ENCODE measurements around the gene DOK7. TPM values are rescaled to one million over a fixed set of nuclear protein-coding genes. Genes with fewer than 3 reads are reported as not detected.

Gene DOK7
- total RNA-seq, 1 experiment from 2014 or later: 0.26 TPM

DNA sequence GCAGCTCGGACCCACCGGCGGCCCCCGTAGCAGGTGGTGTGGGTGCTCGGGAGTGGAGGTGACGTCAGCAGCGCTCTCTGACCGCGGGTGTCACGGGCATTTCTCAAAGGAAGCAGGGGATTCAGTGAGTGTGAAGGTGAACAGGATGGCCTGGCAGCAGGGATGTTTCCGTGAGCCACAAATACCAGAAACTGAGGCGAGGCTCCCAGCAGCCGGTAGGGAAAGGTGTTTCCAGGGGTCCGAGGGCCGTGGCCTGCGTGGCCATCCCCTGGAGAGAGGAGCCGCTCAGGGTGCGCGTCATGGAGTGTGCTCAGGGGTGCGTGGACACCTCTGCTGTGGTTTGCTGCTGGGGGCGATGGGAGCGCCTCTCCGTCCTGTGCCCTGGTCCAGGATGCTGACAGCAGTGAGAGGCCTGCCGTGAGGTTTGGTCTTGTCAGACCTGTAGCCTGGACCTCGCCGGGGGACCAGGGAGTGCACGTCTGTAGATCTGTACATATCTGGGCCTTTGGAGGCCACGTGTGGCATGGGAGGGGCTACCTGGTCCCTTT is 31.6 kb upstream of the DOK7 start:
- Mint-ChIP-seq H3K4me1 (peaks cover 2 to 13% of the 10 kb centered on the region in 2 experiments; a peak in 3 of 4 replicates), H3K27me3 (ENCODE audit: low read depth) (no peaks in the 10 kb centered on the region), H3K27ac (no peak overlapping the region; a peak in 1 of 7 replicates), H3K4me3 (no peak overlapping the region), H3K9me3 (no peaks in the 10 kb centered on the region), H3K36me3 (ENCODE audit: insufficient read depth in 1 of 3, low read depth in 3 of 3) (peaks cover 3 to 8% (median 6%) of the 10 kb centered on the region in 3 experiments; a peak in 4 of 7 replicates)
- Histone ChIP-seq H3K4ac (ENCODE audit: low read depth, low read length) (no peak overlapping the region), H3K4me1 (ENCODE audit: insufficient read depth, low read length) (no peaks in the 10 kb centered on the region), H3K4me2 (ENCODE audit: insufficient read depth, insufficient read length, low read length) (no peak overlapping the region), H3K56ac (ENCODE audit: insufficient read length, low read depth, low read length) (no peak overlapping the region), H3K27me3 (ENCODE audit: insufficient read depth, low read length) (no peaks in the 10 kb centered on the region), H3K18ac (ENCODE audit: insufficient read length, low read depth, low read length) (no peak overlapping the region), H2AFZ (ENCODE audit: low read length) (no peak overlapping the region), H3T11ph (ENCODE audit: low read length) (no peak overlapping the region), H4K8ac (replicated peaks; ENCODE audit: insufficient read length, low read depth, low read length) (no peak overlapping the region), H2BK5ac (ENCODE audit: insufficient read length, low read length) (no peak overlapping the region), H3K23me2 (ENCODE audit: insufficient read length, low read depth, low read length, poor library complexity, severe bottlenecking) (no peaks in the 10 kb centered on the region), H3K9ac (ENCODE audit: extremely low read depth, insufficient read length, low read length) (no peak overlapping the region), H4K20me1 (ENCODE audit: control insufficient read depth, insufficient read depth, insufficient read length) (no peaks in the 10 kb centered on the region), H3K79me1 (ENCODE audit: insufficient read depth, low read depth, low read length, poor library complexity, severe bottlenecking) (no peaks in the 10 kb centered on the region), H2AK5ac (ENCODE audit: insufficient read length, low read length) (no peak overlapping the region), H3K14ac (ENCODE audit: insufficient read depth, low read length) (no peak overlapping the region), H2BK20ac (ENCODE audit: low read depth, low read length, poor library complexity, severe bottlenecking) (no peak overlapping the region), H3K23ac (ENCODE audit: insufficient read length, low read depth, low read length) (no peak overlapping the region), H4K91ac (ENCODE audit: insufficient read length, low read depth, low read length) (no peak overlapping the region), H3K9me3 (ENCODE audit: control insufficient read depth, low read depth, low read length) (no peaks in the 10 kb centered on the region), H2BK15ac (ENCODE audit: low read depth, low read length) (no peak overlapping the region), H4K5ac (ENCODE audit: insufficient read length, low read depth, low read length) (no peak overlapping the region), H3K79me2 (ENCODE audit: insufficient read depth, low read length) (no peaks in the 10 kb centered on the region), H3K27ac (ENCODE audit: insufficient read length, low read depth, low read length) (no peak overlapping the region), H2BK12ac (ENCODE audit: insufficient read length, low read depth, low read length) (no peak overlapping the region), H2BK120ac (ENCODE audit: low read depth, low read length, poor library complexity, severe bottlenecking) (no peak overlapping the region)
- no peak for DNase-seq
- TF ChIP-seq, protein P1, sequence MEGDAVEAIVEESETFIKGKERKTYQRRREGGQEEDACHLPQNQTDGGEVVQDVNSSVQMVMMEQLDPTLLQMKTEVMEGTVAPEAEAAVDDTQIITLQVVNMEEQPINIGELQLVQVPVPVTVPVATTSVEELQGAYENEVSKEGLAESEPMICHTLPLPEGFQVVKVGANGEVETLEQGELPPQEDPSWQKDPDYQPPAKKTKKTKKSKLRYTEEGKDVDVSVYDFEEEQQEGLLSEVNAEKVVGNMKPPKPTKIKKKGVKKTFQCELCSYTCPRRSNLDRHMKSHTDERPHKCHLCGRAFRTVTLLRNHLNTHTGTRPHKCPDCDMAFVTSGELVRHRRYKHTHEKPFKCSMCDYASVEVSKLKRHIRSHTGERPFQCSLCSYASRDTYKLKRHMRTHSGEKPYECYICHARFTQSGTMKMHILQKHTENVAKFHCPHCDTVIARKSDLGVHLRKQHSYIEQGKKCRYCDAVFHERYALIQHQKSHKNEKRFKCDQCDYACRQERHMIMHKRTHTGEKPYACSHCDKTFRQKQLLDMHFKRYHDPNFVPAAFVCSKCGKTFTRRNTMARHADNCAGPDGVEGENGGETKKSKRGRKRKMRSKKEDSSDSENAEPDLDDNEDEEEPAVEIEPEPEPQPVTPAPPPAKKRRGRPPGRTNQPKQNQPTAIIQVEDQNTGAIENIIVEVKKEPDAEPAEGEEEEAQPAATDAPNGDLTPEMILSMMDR (conservative IDR thresholded peaks at IDR 0.05): no peak
- WGBS (ENCODE audit: extremely low coverage, insufficient read length, low lambda C conversion rate): no CpG with 5 or more reads among the region's 28 CpGs

Data from H9 (cell line).